ENCODE data around the gene CTDSPL. TPM values are rescaled to one million over a fixed set of nuclear protein-coding genes. Genes with fewer than 3 reads are reported as not detected.

The CTDSPL gene
- total and polyA plus RNA-seq, 2 experiments from 2014 or later, result 7.1 to 33.4 TPM

GRCh38 chr3:37901721-37902120 is 40.0 kb downstream of the CTDSPL start:
- no peaks in the 10 kb centered on the region for H3K27me3 ChIP-seq (replicated peaks; ENCODE audit: insufficient read depth)
- H3K9me3 ChIP-seq (ENCODE audit: low read depth), result no peaks in the 10 kb centered on the region
- H3K27ac ChIP-seq, result no peak overlapping the region
- peaks cover 27% of the 10 kb centered on the region for H3K4me1 ChIP-seq (ENCODE audit: insufficient read depth)
- H3K36me3 ChIP-seq (ENCODE audit: low read depth), result no peaks in the 10 kb centered on the region
- H3F3A ChIP-seq (ENCODE audit: insufficient read depth), result peaks cover 27% of the 10 kb centered on the region
- no peak overlapping the region for H3K4me2 ChIP-seq (ENCODE audit: unreplicated experiment)
- peaks cover 60% of the 10 kb centered on the region for H3K79me2 ChIP-seq (ENCODE audit: insufficient read depth)
- no peak overlapping the region for H3K4me3 ChIP-seq
- TF ChIP-seq EZH2 (IDR thresholded peaks at IDR 0.05; ENCODE audit: insufficient read depth, poor library complexity, severe bottlenecking), result no peak
- TF ChIP-seq EZH2phosphoT487 (IDR thresholded peaks at IDR 0.05; ENCODE audit: insufficient read depth, low read depth), result no peak
- H3K9me2 ChIP-seq (ENCODE audit: insufficient read depth), result no peaks in the 10 kb centered on the region
- no peak overlapping the region for H2AFZ ChIP-seq
- H4K20me1 ChIP-seq (ENCODE audit: insufficient read depth), result peaks cover 6% of the 10 kb centered on the region; the same call in 1 of the 2 replicates
- H3K9ac ChIP-seq, result no peak overlapping the region
- WGBS, 2 experiments (ENCODE audit: low coverage in 1 of 2, low lambda C conversion rate in 2 of 2, missing lambda C conversion rate in 2 of 2), result 81 to 86% methylated on average over 2 of the region's 2 CpGs
- in situ Hi-C loops (cut with MboI), result no loop called here
- no peak for DNase-seq

DNA sequence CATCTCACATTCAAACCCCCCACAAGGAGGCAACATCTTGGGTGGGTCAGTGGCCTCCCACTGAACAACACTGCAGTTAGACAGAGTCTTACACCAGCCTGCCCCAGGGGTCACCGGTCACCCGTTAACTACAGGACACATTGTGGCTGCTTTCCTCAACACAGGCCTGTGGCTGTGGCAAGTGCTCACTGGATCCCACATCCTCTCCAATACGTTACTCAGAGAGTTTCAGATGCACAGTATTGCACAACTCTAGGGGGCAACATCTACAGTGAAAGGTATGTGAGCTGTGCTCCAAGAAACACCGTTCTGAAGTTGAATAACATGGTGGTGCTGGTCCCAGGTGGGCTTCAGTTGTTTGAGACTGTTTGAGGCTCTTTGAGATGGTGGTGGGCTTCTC is 41.0 kb downstream of the CTDSPL start:
- TF ChIP-seq EZH2phosphoT487 (IDR thresholded peaks at IDR 0.05; ENCODE audit: insufficient read depth, low read depth) (no peak), EZH2 (IDR thresholded peaks at IDR 0.05; ENCODE audit: insufficient read depth, poor library complexity, severe bottlenecking) (no peak)
- H3K27me3 ChIP-seq (replicated peaks; ENCODE audit: insufficient read depth), result no peaks in the 10 kb centered on the region
- no peak overlapping the region for H2AFZ ChIP-seq
- no peak overlapping the region for H3K9ac ChIP-seq
- peaks cover 29% of the 10 kb centered on the region for H3F3A ChIP-seq (ENCODE audit: insufficient read depth)
- 97 to 100% methylated on average over 4 of the region's 4 CpGs for WGBS, 2 experiments (ENCODE audit: low coverage in 1 of 2, low lambda C conversion rate in 2 of 2, missing lambda C conversion rate in 2 of 2)
- peaks cover under 1% of the 10 kb centered on the region; the same call in 1 of the 2 replicates for H4K20me1 ChIP-seq (ENCODE audit: insufficient read depth)
- H3K9me2 ChIP-seq (ENCODE audit: insufficient read depth), result no peaks in the 10 kb centered on the region
- in situ Hi-C loops (cut with MboI), result no loop called here
- H3K9me3 ChIP-seq (ENCODE audit: low read depth), result no peaks in the 10 kb centered on the region
- H3K27ac ChIP-seq, result no peak overlapping the region
- peaks cover 60% of the 10 kb centered on the region for H3K79me2 ChIP-seq (ENCODE audit: insufficient read depth)
- no peak overlapping the region for H3K4me2 ChIP-seq (ENCODE audit: unreplicated experiment)
- no peaks in the 10 kb centered on the region for H3K36me3 ChIP-seq (ENCODE audit: low read depth)
- H3K4me1 ChIP-seq (ENCODE audit: insufficient read depth), result peaks cover 31% of the 10 kb centered on the region
- no peak overlapping the region for H3K4me3 ChIP-seq
- DNase-seq, result no peak

DNA sequence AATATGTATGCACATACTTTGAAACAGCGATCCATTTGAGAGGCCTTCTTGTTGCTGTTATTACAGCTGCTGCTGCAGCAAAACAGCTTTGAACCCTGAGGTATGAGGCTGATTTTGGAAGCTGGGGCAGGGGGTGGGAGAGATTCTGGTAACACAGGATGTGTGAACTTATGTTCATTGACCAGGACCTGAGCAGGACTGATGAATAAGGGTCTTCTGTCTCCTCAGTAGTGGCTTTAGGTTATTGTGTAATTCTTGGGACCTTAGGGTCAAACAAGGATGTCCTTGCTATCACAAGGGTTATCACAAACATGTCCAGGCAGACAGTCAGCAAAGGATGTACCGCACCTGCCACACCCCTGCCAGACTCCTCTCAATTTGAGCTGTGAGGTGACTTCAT is 41.6 kb downstream of the CTDSPL start:
- no peak overlapping the region for H3K27ac ChIP-seq
- H3K4me3 ChIP-seq, result no peak overlapping the region
- H3K79me2 ChIP-seq (ENCODE audit: insufficient read depth), result peaks cover 60% of the 10 kb centered on the region
- H2AFZ ChIP-seq, result no peak overlapping the region
- no peaks in the 10 kb centered on the region for H3K9me3 ChIP-seq (ENCODE audit: low read depth)
- H3K27me3 ChIP-seq (replicated peaks; ENCODE audit: insufficient read depth), result no peaks in the 10 kb centered on the region
- H4K20me1 ChIP-seq (ENCODE audit: insufficient read depth), result no peaks in the 10 kb centered on the region
- no peaks in the 10 kb centered on the region for H3K36me3 ChIP-seq (ENCODE audit: low read depth)
- DNase-seq, result no peak
- 94 to 98% methylated on average over 2 of the region's 2 CpGs for WGBS, 2 experiments (ENCODE audit: low coverage in 1 of 2, low lambda C conversion rate in 2 of 2, missing lambda C conversion rate in 2 of 2)
- H3K4me1 ChIP-seq (ENCODE audit: insufficient read depth), result peaks cover 31% of the 10 kb centered on the region
- no peaks in the 10 kb centered on the region for H3K9me2 ChIP-seq (ENCODE audit: insufficient read depth)
- no peak for TF ChIP-seq EZH2phosphoT487 (IDR thresholded peaks at IDR 0.05; ENCODE audit: insufficient read depth, low read depth)
- no peak for TF ChIP-seq EZH2 (IDR thresholded peaks at IDR 0.05; ENCODE audit: insufficient read depth, poor library complexity, severe bottlenecking)
- in situ Hi-C loops (cut with MboI), result no loop called here
- no peak overlapping the region for H3K9ac ChIP-seq
- H3K4me2 ChIP-seq (ENCODE audit: unreplicated experiment), result no peak overlapping the region
- H3F3A ChIP-seq (ENCODE audit: insufficient read depth), result peaks cover 29% of the 10 kb centered on the region

- Histone ChIP-seq H3K4me3 (no peak overlapping the region), H3K27ac (no peak overlapping the region), H4K20me1 (ENCODE audit: insufficient read depth) (no peaks in the 10 kb centered on the region), H3K4me1 (ENCODE audit: insufficient read depth) (peaks cover 31% of the 10 kb centered on the region), H3F3A (ENCODE audit: insufficient read depth) (peaks cover 29% of the 10 kb centered on the region), H3K27me3 (replicated peaks; ENCODE audit: insufficient read depth) (no peaks in the 10 kb centered on the region), H3K9me3 (ENCODE audit: low read depth) (no peaks in the 10 kb centered on the region), H3K79me2 (ENCODE audit: insufficient read depth) (peaks cover 60% of the 10 kb centered on the region), H2AFZ (no peak overlapping the region), H3K4me2 (ENCODE audit: unreplicated experiment) (no peak overlapping the region), H3K36me3 (ENCODE audit: low read depth) (no peaks in the 10 kb centered on the region), H3K9ac (no peak overlapping the region), H3K9me2 (ENCODE audit: insufficient read depth) (no peaks in the 10 kb centered on the region)
- DNase-seq, result no peak
- WGBS, 2 experiments (ENCODE audit: low coverage in 1 of 2, low lambda C conversion rate in 2 of 2, missing lambda C conversion rate in 2 of 2), result 95 to 99% methylated on average over 3 of the region's 3 CpGs
- in situ Hi-C loops (cut with MboI), result no loop called here
- TF ChIP-seq EZH2 (IDR thresholded peaks at IDR 0.05; ENCODE audit: insufficient read depth, poor library complexity, severe bottlenecking) (no peak), EZH2phosphoT487 (IDR thresholded peaks at IDR 0.05; ENCODE audit: insufficient read depth, low read depth) (no peak)
Observed at GRCh38 chr3:37903734-37904133, 42.1 kb downstream of the CTDSPL start.

DNA sequence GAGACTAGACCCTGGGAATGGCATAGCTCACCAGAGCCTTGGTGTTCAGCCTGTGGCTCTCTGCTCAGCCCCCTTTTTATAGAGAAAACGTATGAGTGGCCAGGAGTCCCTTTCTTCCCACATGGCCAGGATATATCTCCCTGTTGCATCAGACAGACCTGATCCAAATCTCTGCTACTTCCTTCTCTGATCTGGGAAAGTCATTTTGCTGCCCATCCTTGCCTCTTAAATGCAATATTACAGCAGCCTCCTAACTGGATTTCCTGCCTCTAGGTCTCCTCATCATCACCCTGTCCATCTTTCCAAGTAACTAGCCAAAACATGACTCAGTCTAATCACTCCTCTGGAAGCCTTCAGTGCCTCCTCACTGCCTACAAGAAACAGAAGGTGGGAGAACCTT is 42.9 kb downstream of the CTDSPL start:
- Histone ChIP-seq H3K9ac (peak overlapping the region; percentile 17), H3K9me2 (ENCODE audit: insufficient read depth) (no peaks in the 10 kb centered on the region), H3K4me1 (ENCODE audit: insufficient read depth) (peaks cover 31% of the 10 kb centered on the region), H3K9me3 (ENCODE audit: low read depth) (no peaks in the 10 kb centered on the region), H3K4me3 (0 out of 2 replicates have a peak overlapping the region, but pooled peaks have one; percentile 10), H3K79me2 (ENCODE audit: insufficient read depth) (peaks cover 66% of the 10 kb centered on the region), H3F3A (ENCODE audit: insufficient read depth) (peaks cover 29% of the 10 kb centered on the region), H3K27ac (peak overlapping the region; percentile 63), H3K36me3 (ENCODE audit: low read depth) (no peaks in the 10 kb centered on the region), H4K20me1 (ENCODE audit: insufficient read depth) (no peaks in the 10 kb centered on the region), H2AFZ (no peak overlapping the region), H3K4me2 (ENCODE audit: unreplicated experiment) (peak overlapping the region; percentile 29), H3K27me3 (replicated peaks; ENCODE audit: insufficient read depth) (no peaks in the 10 kb centered on the region)
- in situ Hi-C loops (cut with MboI), result no loop called here
- TF ChIP-seq EZH2phosphoT487 (IDR thresholded peaks at IDR 0.05; ENCODE audit: insufficient read depth, low read depth), result no peak
- no peak for TF ChIP-seq EZH2 (IDR thresholded peaks at IDR 0.05; ENCODE audit: insufficient read depth, poor library complexity, severe bottlenecking)
- DNase-seq, result peak; percentile 79
- WGBS, 2 experiments (ENCODE audit: low coverage in 1 of 2, low lambda C conversion rate in 2 of 2, missing lambda C conversion rate in 2 of 2), result 79 to 81% methylated on average over 1 of the region's 1 CpG
